Hepatocyte (in vitro differentiated cells): ENCODE results near the gene ZNF653.

Experiments used
- EZH2 ChIP-seq: fragments of 200-600 bp; sonication (generic); IDR thresholded peaks from 2 replicates; pipeline ENCODE4 v1.6.1; 2016; ENCODE audit warnings: antibody characterized with exemption, mild to moderate bottlenecking, borderline replicate concordance
- TF ChIP-seq, protein P1 (sequence below): fragments of 200-600 bp; sonication (generic); IDR thresholded peaks from 2 replicates; pipeline ENCODE4 v1.5.1; 2016; ENCODE audit warnings: antibody characterized with exemption, mild to moderate bottlenecking; ENCODE audit not compliant: poor library complexity

DNA sequence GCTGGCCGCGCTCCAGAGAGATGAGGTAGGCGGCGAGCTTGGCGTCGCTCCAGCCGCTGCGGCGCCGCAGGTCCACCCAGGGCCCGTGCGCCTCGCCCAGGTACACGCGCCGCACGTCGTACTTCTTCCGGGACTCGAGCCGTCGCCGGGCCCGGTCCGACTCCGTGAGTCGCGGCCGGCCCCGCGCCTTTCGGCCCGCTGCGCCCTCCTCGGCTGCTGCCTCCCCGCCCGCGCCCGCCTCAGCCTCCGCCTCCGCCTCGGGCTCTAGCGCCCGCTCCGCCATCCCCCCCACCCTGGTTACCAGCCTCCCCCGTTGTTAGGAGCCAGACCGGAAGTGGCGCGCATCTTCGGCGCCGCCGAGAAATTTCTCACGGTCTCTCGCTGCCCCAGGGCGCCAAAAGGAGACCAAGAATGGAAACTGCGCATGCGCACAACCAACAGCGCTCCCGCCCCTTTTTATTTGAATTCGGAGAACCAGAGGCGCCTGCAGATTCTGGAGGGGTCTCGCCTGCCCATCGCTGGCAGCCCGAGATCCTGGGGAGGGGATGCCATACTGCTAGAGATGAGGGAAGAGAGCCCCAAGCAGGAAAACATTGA, at the start of gene ZNF653:
- TF ChIP-seq, protein P1, sequence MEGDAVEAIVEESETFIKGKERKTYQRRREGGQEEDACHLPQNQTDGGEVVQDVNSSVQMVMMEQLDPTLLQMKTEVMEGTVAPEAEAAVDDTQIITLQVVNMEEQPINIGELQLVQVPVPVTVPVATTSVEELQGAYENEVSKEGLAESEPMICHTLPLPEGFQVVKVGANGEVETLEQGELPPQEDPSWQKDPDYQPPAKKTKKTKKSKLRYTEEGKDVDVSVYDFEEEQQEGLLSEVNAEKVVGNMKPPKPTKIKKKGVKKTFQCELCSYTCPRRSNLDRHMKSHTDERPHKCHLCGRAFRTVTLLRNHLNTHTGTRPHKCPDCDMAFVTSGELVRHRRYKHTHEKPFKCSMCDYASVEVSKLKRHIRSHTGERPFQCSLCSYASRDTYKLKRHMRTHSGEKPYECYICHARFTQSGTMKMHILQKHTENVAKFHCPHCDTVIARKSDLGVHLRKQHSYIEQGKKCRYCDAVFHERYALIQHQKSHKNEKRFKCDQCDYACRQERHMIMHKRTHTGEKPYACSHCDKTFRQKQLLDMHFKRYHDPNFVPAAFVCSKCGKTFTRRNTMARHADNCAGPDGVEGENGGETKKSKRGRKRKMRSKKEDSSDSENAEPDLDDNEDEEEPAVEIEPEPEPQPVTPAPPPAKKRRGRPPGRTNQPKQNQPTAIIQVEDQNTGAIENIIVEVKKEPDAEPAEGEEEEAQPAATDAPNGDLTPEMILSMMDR = no peak
- TF ChIP-seq EZH2 = no peak
